Tibial nerve (tissue), 3 donors: ENCODE measurements around the gene PLA2G4A.

Source experiments
- POLR2A ChIP-seq, 2 donors: fragments of 450-650 bp; IDR thresholded peaks; one replicate each; pipeline ENCODE4 v1.6.1; 2017; ENCODE audit warnings: antibody characterized with exemption in 2 of 2, mild to moderate bottlenecking in 2 of 2, moderate library complexity in 2 of 2
- TF ChIP-seq, protein P1 (sequence below), 5 experiments: fragments of 200-600 bp in 3 of 5; fragments of 450-650 bp in 2 of 5; sonication (generic) in 3 of 5; IDR thresholded peaks; one replicate each; pipeline ENCODE4 v1.5.1; 2016 to 2019; ENCODE audit warnings: antibody characterized with exemption in 5 of 5, mild to moderate bottlenecking in 3 of 5, moderate library complexity in 2 of 5

DNA sequence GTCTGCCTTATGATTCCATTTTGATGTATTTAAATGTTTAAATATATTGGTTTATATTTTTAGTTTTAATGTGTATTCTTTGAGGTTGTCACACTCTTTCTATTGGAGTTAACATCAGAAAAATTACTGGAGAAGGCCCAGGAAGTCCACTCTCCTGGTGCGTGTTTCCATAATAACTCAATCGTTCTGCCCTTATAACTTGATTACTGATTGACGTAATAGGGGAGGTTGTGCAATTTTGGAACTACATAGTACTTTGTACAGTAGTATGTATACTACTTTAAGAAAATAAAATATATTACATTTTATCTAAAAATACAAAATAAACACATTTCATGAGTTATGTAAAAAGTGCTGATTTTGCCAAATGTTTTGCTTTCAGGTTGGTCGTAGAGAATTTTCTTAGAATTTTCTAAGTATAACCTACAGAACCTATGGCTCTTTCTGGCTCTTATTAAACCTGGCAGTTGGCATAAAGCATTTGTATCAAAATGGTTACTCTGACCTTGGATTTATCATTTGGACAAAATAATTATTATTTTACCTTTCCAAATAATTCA, 5.7 kb downstream of the PLA2G4A start:
- TF ChIP-seq POLR2A (IDR thresholded peaks at IDR 0.05): no peak
- TF ChIP-seq, protein P1, sequence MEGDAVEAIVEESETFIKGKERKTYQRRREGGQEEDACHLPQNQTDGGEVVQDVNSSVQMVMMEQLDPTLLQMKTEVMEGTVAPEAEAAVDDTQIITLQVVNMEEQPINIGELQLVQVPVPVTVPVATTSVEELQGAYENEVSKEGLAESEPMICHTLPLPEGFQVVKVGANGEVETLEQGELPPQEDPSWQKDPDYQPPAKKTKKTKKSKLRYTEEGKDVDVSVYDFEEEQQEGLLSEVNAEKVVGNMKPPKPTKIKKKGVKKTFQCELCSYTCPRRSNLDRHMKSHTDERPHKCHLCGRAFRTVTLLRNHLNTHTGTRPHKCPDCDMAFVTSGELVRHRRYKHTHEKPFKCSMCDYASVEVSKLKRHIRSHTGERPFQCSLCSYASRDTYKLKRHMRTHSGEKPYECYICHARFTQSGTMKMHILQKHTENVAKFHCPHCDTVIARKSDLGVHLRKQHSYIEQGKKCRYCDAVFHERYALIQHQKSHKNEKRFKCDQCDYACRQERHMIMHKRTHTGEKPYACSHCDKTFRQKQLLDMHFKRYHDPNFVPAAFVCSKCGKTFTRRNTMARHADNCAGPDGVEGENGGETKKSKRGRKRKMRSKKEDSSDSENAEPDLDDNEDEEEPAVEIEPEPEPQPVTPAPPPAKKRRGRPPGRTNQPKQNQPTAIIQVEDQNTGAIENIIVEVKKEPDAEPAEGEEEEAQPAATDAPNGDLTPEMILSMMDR (IDR thresholded peaks at IDR 0.05): no peak
